Mesothelial cell of epicardium (in vitro differentiated cells): ENCODE results near the gene MLN. TPM values are rescaled to one million over a fixed set of nuclear protein-coding genes. Genes with fewer than 3 reads are reported as not detected.

Experiments used
- DNase-seq, 2 experiments: peaks; one replicate each; pipeline ENCODE4 v3.0.0; 2021; ENCODE audit warnings: low spot score in 2 of 2; ENCODE audit not compliant: unreplicated experiment in 2 of 2
- H3K27ac Mint-ChIP-seq: 2 replicates; pipeline ENCODE4 v1.8.0; 2021; ENCODE audit warnings: mixed read lengths
- H3K27me3 Mint-ChIP-seq: 2 replicates; pipeline ENCODE4 v1.8.0; 2021; ENCODE audit warnings: low read depth, mixed read lengths
- H3K36me3 Mint-ChIP-seq: 2 replicates; pipeline ENCODE4 v1.8.0; 2021; ENCODE audit warnings: mixed read lengths
- H3K4me1 Mint-ChIP-seq: 2 replicates; pipeline ENCODE4 v1.8.0; 2021; ENCODE audit warnings: mixed read lengths
- H3K4me3 Mint-ChIP-seq: 2 replicates; pipeline ENCODE4 v1.8.0; 2021; ENCODE audit warnings: mild to moderate bottlenecking, moderate library complexity, mixed read lengths
- H3K9me3 Mint-ChIP-seq: 2 replicates; pipeline ENCODE4 v1.8.0; 2021; ENCODE audit warnings: mixed read lengths
- total RNA-seq: library from RNA; stranded (reverse); gene quantifications from 3 replicates; pipeline ENCODE4 v1.2.1, GENCODE V29; 2021
- TF ChIP-seq, protein P1 (sequence below): fragments of 200-600 bp; sonication (generic); IDR thresholded peaks from one replicate; pipeline ENCODE4 v1.5.0; 2021; ENCODE audit warnings: antibody characterized with exemption; ENCODE audit not compliant: unreplicated experiment

The MLN gene
- total RNA-seq, 1 donor from 2014 or later, result not detected

DNA sequence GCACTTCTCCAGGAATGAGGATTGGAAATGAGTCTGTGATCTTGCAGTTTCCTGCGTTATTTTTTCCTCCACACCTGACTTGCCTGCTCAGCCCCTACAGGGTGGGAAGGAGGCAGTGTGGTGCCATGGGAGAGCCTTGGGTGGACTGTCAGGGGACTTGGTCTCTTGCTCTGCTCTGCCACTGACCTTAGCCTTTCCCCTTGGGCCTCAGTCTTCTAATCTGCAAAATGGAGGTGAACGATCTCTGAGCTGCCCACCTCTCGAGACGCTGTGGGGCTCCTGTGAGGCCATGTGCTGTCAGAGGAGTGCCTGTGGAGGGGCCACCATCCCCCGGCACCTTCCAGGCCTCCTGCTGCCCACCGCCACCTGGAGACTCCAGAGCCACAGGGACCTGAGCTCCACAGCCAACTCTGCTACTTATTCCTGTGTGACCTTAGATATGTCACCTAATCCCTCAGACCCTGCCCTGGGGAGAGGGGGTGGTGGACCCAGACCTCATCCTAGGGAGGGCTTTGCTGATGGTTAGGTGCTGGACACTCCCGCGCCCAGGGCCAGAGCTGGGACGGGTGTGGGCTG is 45.8 kb upstream of the MLN start:
- DNase-seq, result no peak
- Mint-ChIP-seq H3K4me3 (no peak overlapping the region), H3K9me3 (no peaks in the 10 kb centered on the region), H3K4me1 (peaks cover 10% of the 10 kb centered on the region), H3K36me3 (no peaks in the 10 kb centered on the region), H3K27me3 (peaks cover 4% of the 10 kb centered on the region), H3K27ac (no peak overlapping the region)
- TF ChIP-seq, protein P1, sequence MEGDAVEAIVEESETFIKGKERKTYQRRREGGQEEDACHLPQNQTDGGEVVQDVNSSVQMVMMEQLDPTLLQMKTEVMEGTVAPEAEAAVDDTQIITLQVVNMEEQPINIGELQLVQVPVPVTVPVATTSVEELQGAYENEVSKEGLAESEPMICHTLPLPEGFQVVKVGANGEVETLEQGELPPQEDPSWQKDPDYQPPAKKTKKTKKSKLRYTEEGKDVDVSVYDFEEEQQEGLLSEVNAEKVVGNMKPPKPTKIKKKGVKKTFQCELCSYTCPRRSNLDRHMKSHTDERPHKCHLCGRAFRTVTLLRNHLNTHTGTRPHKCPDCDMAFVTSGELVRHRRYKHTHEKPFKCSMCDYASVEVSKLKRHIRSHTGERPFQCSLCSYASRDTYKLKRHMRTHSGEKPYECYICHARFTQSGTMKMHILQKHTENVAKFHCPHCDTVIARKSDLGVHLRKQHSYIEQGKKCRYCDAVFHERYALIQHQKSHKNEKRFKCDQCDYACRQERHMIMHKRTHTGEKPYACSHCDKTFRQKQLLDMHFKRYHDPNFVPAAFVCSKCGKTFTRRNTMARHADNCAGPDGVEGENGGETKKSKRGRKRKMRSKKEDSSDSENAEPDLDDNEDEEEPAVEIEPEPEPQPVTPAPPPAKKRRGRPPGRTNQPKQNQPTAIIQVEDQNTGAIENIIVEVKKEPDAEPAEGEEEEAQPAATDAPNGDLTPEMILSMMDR, result no peak

DNA sequence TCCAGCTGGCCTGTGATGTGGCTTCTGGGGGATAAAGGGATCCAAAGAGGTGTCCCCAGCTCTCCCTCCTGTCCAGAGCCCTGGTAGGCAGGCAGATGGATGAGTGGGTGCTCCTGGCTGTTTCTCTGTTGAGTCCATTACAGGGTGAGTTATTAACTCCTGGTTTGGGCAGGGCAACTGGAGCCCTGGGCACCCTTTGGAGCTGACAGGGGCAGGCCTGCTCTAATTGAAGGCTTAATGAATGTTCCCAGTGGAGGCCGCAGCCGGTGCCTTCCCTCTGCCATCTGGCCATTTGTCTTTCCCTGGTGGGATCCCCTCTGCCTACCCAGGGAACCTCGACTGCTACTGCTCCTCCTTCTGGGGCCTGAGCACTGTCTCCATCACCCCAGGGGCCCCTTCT is 44.7 kb upstream of the MLN start:
- Mint-ChIP-seq H3K27me3 (no peaks in the 10 kb centered on the region), H3K27ac (no peak overlapping the region), H3K4me1 (peaks cover 12% of the 10 kb centered on the region), H3K4me3 (no peak overlapping the region), H3K36me3 (no peaks in the 10 kb centered on the region), H3K9me3 (no peaks in the 10 kb centered on the region)
- DNase-seq, result no peak
- TF ChIP-seq, protein P1, result no peak

DNA sequence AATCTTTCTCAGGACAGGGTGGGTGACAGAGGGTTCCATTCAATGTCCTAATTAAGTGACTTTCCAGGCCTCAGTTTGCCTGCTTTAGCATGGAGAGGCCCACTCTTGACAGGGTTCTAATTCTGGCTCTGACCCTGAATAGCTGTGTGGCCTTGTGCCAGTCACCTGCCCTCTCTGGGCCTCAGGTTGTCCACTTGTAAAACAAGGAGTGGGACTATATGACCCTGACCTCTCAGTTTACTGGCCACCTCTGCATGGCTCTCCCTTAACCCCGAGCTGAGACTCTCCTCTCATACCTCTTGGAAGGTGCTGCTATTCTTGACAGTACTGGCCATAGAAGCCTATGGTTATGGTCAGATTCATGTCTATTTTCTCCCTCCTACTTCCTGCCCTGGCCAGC is 44.1 kb upstream of the MLN start:
- H3K9me3 Mint-ChIP-seq, result no peaks in the 10 kb centered on the region

DNA sequence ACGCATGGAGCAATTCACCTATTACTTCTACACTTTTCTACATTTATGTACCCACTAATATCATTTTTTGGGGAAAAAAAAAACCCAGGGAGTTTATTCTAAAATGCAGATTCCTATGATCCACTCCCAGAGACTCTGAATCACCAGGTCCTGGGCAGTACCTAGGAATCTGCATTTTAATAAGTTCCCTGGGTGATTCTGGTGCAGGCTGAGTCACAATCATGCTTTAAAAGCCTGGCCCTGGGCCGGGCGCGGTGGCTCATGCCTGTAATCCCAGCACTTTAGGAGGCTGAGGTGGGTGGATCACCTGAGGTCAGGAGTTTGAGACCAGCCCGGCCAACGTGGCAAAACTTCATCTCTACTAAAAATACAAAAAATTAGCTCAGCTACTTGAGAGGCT is 43.3 kb upstream of the MLN start:
- Mint-ChIP-seq H3K9me3 (no peaks in the 10 kb centered on the region), H3K4me3 (no peak overlapping the region), H3K36me3 (no peaks in the 10 kb centered on the region), H3K27me3 (no peaks in the 10 kb centered on the region), H3K27ac (no peak overlapping the region), H3K4me1 (peaks cover 26% of the 10 kb centered on the region)
- DNase-seq, result no peak
- TF ChIP-seq, protein P1, result no peak

More for the DNA sequence above, 44.1 kb upstream of the MLN start:
- H3K4me3 Mint-ChIP-seq, result no peak overlapping the region
- peaks cover 18% of the 10 kb centered on the region for H3K4me1 Mint-ChIP-seq
- H3K27ac Mint-ChIP-seq, result no peak overlapping the region
- TF ChIP-seq, protein P1, result no peak
- no peaks in the 10 kb centered on the region for H3K36me3 Mint-ChIP-seq
- no peak for DNase-seq
- H3K27me3 Mint-ChIP-seq, result no peaks in the 10 kb centered on the region

DNA sequence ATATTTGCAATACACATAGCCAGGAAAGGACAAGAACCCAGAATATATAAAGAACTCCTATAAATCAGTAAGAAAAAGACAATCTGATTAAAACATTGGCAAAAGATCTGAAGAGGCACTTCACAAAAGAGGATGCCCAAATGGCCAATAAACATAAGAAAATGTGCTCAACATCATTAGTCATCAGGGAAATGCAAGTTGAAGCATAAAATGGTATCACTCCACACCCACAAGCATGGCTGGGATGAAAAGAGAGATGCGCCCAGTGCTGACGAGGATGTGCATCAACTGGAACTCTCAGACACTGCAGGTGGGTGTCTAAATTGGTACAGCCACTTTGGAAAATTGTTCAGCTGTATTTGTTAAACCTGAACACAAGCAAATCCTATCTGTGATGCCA is 42.4 kb upstream of the MLN start:
- Mint-ChIP-seq H3K36me3 (no peaks in the 10 kb centered on the region), H3K27ac (no peak overlapping the region), H3K27me3 (no peaks in the 10 kb centered on the region), H3K9me3 (no peaks in the 10 kb centered on the region), H3K4me1 (peaks cover 25% of the 10 kb centered on the region), H3K4me3 (no peak overlapping the region)
- DNase-seq, result no peak
- TF ChIP-seq, protein P1, result no peak
